D721Med (cell line): ENCODE data around the gene TOM1L2.

Source experiments
- DNase-seq: peaks from one replicate; pipeline ENCODE4 v3.0.0; 2011; ENCODE audit warnings: low spot score; ENCODE audit not compliant: insufficient read length
- FAIRE-seq: peaks from 2 replicates; lab custom pipeline; 2011; peaks lifted over from hg19 to GRCh38; lab: Jason Lieb, UNC
- TF ChIP-seq, protein P1 (sequence below): IDR thresholded peaks from 2 replicates; pipeline ENCODE4 v1.5.1; 2012; ENCODE audit warnings: mild to moderate bottlenecking, control low read depth; ENCODE audit not compliant: insufficient read depth; ENCODE audit errors: missing control alignments

Gene TOM1L2

DNA sequence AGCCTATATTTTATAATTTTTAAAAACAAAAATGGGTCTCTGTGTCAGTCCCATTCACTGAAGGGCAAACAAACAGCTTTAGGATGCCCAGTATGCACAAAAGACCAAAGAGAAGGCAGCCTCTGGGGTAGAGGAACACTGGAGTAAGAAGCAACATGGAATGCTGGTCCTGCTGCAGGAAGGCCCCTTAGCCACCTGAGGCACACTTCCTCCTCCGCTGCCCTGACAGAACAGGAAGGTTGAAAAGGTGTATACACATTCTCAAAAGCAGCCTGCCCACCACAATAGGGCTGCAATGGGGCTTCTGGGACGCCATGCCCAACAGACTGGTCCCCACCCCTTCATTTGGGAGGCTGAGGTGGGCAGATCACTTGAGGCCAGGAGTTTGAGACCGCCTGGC, 19.5 kb downstream of the TOM1L2 start:
- no peak for FAIRE-seq
- DNase-seq, result no peak
- TF ChIP-seq, protein P1, sequence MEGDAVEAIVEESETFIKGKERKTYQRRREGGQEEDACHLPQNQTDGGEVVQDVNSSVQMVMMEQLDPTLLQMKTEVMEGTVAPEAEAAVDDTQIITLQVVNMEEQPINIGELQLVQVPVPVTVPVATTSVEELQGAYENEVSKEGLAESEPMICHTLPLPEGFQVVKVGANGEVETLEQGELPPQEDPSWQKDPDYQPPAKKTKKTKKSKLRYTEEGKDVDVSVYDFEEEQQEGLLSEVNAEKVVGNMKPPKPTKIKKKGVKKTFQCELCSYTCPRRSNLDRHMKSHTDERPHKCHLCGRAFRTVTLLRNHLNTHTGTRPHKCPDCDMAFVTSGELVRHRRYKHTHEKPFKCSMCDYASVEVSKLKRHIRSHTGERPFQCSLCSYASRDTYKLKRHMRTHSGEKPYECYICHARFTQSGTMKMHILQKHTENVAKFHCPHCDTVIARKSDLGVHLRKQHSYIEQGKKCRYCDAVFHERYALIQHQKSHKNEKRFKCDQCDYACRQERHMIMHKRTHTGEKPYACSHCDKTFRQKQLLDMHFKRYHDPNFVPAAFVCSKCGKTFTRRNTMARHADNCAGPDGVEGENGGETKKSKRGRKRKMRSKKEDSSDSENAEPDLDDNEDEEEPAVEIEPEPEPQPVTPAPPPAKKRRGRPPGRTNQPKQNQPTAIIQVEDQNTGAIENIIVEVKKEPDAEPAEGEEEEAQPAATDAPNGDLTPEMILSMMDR, result no peak

DNA sequence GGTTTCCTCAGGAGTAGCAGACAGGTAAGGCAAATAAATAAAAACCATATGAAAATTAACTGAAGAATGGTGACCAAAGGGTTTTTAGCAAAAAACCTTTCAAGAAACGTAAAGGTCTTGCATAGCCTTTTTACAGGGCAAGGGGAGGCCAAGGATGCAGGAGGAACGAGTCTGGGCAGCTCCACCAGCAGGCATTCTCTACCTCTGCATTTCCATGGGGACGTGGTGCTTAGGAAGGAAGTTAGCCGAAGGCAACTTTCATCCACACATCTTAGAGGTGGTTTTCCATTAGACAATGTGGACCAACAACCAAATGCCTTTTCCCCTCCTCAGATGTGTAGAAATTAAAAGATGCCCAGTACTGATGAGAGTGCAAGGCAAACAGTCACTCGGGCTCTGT, 20.7 kb downstream of the TOM1L2 start:
- DNase-seq, result no peak
- TF ChIP-seq, protein P1, result no peak
- FAIRE-seq, result no peak

DNA sequence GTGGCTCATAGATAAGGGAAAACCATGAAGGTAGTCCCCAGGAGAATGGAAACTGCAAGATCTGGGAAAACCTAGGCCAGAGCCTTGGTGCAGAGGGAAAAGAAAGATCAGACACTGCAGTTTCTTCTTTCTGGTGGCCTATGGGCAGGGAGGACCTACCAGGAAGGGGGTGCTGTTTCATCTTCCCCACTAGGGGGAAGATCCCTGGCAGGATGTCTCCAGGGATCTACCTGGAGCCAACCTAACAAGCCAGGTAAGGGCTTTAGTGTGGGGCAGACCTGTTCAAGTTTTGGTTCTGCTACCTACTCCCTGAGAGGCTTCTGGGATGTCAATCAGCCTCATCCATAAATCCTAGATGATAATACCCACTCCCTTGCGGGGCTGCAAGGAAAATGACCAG, 21.4 kb downstream of the TOM1L2 start:
- TF ChIP-seq, protein P1, result no peak
- FAIRE-seq (no peak), DNase-seq (no peak)

DNA sequence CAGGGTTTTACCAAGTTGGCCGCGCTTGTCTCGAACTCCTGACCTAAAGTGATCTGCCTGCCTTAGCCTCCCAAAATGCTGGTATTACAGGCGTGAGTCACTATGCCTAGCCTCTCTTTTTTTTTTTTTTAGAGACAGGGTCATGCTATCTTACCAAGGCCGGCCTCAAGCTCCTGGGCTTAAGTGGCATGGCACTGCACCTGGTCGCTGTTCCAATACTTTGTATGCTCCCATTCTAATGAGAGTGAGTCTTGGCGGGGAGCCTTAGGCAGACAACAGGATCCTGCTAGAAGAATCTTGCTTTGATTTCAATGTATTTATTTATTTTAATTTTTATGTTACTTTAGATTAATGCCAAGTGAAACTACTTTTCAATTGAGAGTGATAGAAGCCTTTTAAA, 21.9 kb downstream of the TOM1L2 start:
- TF ChIP-seq, protein P1, result no peak
- DNase-seq, result no peak
- no peak for FAIRE-seq

DNA sequence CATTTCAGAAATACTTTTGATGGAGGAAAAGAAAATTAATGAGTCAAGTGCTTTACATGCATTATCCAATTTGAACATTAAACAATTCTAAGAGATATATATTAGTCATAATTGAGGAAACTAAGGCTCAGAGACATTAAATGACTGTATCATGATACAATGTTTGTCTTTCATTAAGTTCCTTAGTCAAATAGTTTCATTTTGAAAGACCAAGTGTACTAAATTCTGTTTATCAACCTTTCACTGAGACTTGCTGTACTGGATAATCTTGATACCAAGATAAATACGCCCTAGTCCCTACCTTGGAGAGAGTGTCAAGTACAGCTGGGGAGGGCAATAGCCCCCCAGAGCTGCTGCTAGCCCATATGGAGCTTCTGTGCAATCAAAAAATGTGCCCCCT, 24.2 kb downstream of the TOM1L2 start:
- TF ChIP-seq, protein P1, result no peak
- FAIRE-seq (no peak), DNase-seq (no peak)

DNA sequence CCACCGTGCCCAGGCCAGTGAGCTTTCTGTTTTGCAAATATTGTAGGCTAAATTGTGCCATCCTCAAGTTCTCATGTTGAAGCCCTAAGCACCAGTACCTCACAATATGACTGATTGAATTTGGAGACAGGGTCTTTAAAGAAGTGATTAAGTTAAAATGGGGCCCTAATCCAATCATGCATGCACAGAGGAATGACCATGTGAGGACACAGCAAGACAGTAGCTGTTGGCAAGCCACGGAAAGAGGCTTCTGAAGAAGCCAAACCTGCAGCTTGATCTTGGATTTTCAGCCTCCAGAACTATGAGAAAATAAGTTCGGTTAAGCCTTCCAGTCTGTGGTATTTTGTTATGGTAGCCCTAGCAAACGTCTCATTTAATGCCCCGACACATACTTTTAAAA, 24.9 kb downstream of the TOM1L2 start:
- TF ChIP-seq, protein P1, result no peak
- FAIRE-seq (no peak), DNase-seq (no peak)

DNA sequence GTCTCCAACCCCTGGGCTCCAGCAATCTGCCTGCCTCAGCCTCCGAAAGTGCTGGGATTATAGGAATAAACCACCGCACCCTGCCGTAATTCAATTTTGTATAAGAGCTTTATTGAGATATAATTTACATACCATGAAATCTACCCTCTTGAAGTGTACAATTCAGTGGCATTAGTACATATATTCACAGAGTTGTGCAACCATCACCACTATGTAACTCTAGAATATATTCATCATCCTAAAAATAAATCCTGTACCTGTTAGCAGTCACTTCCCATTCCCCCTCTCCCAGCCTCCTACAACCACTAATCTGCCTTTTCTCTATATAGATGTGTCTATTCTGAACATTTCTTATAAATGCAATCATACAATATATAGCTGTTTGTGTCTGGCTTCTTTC, 26.1 kb downstream of the TOM1L2 start:
- FAIRE-seq, result no peak

More for the DNA sequence above, 26.1 kb downstream of the TOM1L2 start:
- DNase-seq, result no peak
- TF ChIP-seq, protein P1, result no peak
